ENCODE data around the gene ZFYVE16.
A peak's percentile ranks its signal among the peaks of the same experiment; 100 is the strongest.
"Not testable (repeated sequence)": the region's sequence is repeated elsewhere in the genome, so short reads cannot be mapped to it uniquely, and the experiment has no call there.

ZFYVE16 gene

GRCh38 chr5:80407735-80408483 lies at the start of gene ZFYVE16:
TSS of gene ZFYVE16 (plus strand) at chr5:80408064. CDS start at chr5:80434148, 26,084 bp downstream.
- DNase-seq: peak; percentile 99

- no peak for DNase-seq
Measured at GRCh38 chr5:80360914-80361444, 46.9 kb upstream of the ZFYVE16 start.

GRCh38 chr5:80364892-80365291 lies 43.0 kb upstream of the ZFYVE16 start:
- DNase-seq: no peak

- DNase-seq: no peak
Measured at GRCh38 chr5:80368661-80369480, 39.0 kb upstream of the ZFYVE16 start.

- DNase-seq: no peak
Measured at GRCh38 chr5:80369521-80369920, 38.3 kb upstream of the ZFYVE16 start.

- no peak for DNase-seq
Measured at GRCh38 chr5:80370390-80370789, 37.5 kb upstream of the ZFYVE16 start.

GRCh38 chr5:80372780-80373179 lies 35.1 kb upstream of the ZFYVE16 start:
- no peak for DNase-seq

- DNase-seq: no peak
Measured at GRCh38 chr5:80374188-80374587, 33.7 kb upstream of the ZFYVE16 start.

GRCh38 chr5:80376557-80376956 lies 31.3 kb upstream of the ZFYVE16 start:
- no peak for DNase-seq

- no peak for DNase-seq
Measured at GRCh38 chr5:80382488-80382887, 25.4 kb upstream of the ZFYVE16 start.

GRCh38 chr5:80387063-80387768 lies 20.6 kb upstream of the ZFYVE16 start:
- no peak for DNase-seq

GRCh38 chr5:80389580-80389979 lies 18.3 kb upstream of the ZFYVE16 start:
- no peak for DNase-seq

- not testable (repeated sequence) for DNase-seq
Measured at GRCh38 chr5:80390413-80390812, 17.5 kb upstream of the ZFYVE16 start.

- not testable (repeated sequence) for DNase-seq
Measured at GRCh38 chr5:80391267-80391666, 16.6 kb upstream of the ZFYVE16 start.

- peak; percentile 10 for DNase-seq
Measured at GRCh38 chr5:80399526-80400239, 8.2 kb upstream of the ZFYVE16 start.

GRCh38 chr5:80400368-80400767 lies 7.5 kb upstream of the ZFYVE16 start:
- DNase-seq: not testable (repeated sequence)

- no peak for DNase-seq
Measured at GRCh38 chr5:80403782-80404181, 4.1 kb upstream of the ZFYVE16 start.

GRCh38 chr5:80406980-80407734 lies 707 bp upstream of the ZFYVE16 start:
- peak; percentile 24 for DNase-seq

GRCh38 chr5:80408484-80409366 lies 861 bp downstream of the ZFYVE16 start:
- no peak for DNase-seq

- peak; percentile 27 for DNase-seq
Measured at GRCh38 chr5:80409367-80409966, 1.6 kb downstream of the ZFYVE16 start.
